B cell (primary cell): ENCODE results near the gene C1orf105. TPM values are rescaled to one million over a fixed set of nuclear protein-coding genes. Genes with fewer than 3 reads are reported as not detected.

ENCODE experiments used
- ATAC-seq: fragments of 200-7000 bp; cut with Tn5 transposase; one replicate; pipeline ENCODE4 v1.10.0; 2021; ENCODE audit warnings: low read depth, mild to moderate bottlenecking, moderate number of reproducible peaks, moderate library complexity
- CTCF ChIA-PET: fragments of 350-600 bp; sonication (Branson Sonifier 250); formaldehyde crosslinking; loops from one replicate; lab custom pipeline; 2021; ENCODE audit warnings: antibody characterized with exemption, inconsistent platforms; lab: Charles Lee
- POLR2A ChIA-PET: fragments of 350-600 bp; sonication (Branson Sonifier 250); formaldehyde crosslinking; loops from one replicate; lab custom pipeline; 2021; ENCODE audit warnings: antibody characterized with exemption; lab: Charles Lee
- DNase-seq: peaks from one replicate; pipeline ENCODE4 v3.0.0; 2013
- H2AFZ ChIP-seq: 2 replicates; pipeline ENCODE4 v1.6.1; 2012; ENCODE audit warnings: mild to moderate bottlenecking, low read depth, low read length; ENCODE audit not compliant: insufficient read depth, poor library complexity, severe bottlenecking
- H3K27ac ChIP-seq, 2 donors: 1 replicate in 1 of 2; 2 replicates in 1 of 2; pipeline ENCODE4 v1.5.1; 2012 to 2013; ENCODE audit warnings: low read length in 2 of 2, mild to moderate bottlenecking in 2 of 2, moderate library complexity in 1 of 2
- H3K27me3 ChIP-seq, 4 experiments: fragments of 200-600 bp in 1 of 4; sonication (generic) in 1 of 4; replicated peaks in 1 of 4; 1 replicate in 2 of 4; 2 replicates in 2 of 4; pipeline versions ENCODE4 v1.6.1 to v1.7.0; 2013 to 2016; ENCODE audit warnings: low read length in 3 of 4, mild to moderate bottlenecking in 2 of 4, mixed read lengths in 1 of 4, moderate library complexity in 1 of 4; ENCODE audit not compliant: insufficient read depth in 4 of 4, control insufficient read depth in 3 of 4; ENCODE audit errors: control extremely low read depth in 1 of 4
- H3K36me3 ChIP-seq, 2 experiments: replicated peaks in 1 of 2; 1 replicate in 1 of 2; 2 replicates in 1 of 2; pipeline versions ENCODE4 v1.6.1 to v1.7.1; 2013; ENCODE audit warnings: low read length in 1 of 2; ENCODE audit not compliant: insufficient read depth in 2 of 2, control insufficient read depth in 1 of 2; ENCODE audit errors: control extremely low read depth in 1 of 2, extremely low read depth in 1 of 2
- H3K4me1 ChIP-seq, 2 donors: fragments of 200-600 bp in 1 of 2; sonication (generic) in 1 of 2; 1 replicate in 1 of 2; 2 replicates in 1 of 2; pipeline versions ENCODE4 v1.5.1 to v1.6.1; 2013 to 2017; ENCODE audit warnings: low read length in 2 of 2; ENCODE audit not compliant: control insufficient read depth in 2 of 2, insufficient read depth in 2 of 2
- H3K4me2 ChIP-seq: replicated peaks from 2 replicates; pipeline ENCODE3; 2012; ENCODE audit warnings: mild to moderate bottlenecking, low read depth, low read length; ENCODE audit not compliant: poor library complexity, severe bottlenecking
- H3K4me3 ChIP-seq, 5 experiments: fragments of 200-600 bp in 1 of 5; sonication (generic) in 1 of 5; 1 replicate in 3 of 5; 2 replicates in 2 of 5; pipeline versions ENCODE4 v1.5.1 to v1.7.0; 2011 to 2016; ENCODE audit warnings: low read length in 4 of 5, mild to moderate bottlenecking in 4 of 5, low read depth in 2 of 5, control low read depth in 1 of 5, moderate library complexity in 1 of 5; ENCODE audit not compliant: insufficient read depth in 1 of 5; ENCODE audit errors: control extremely low read depth in 1 of 5, extremely low read depth in 1 of 5
- H3K79me2 ChIP-seq: fragments of 200-600 bp; sonication (generic); one replicate; pipeline ENCODE4 v1.6.0; 2016; ENCODE audit warnings: low read length; ENCODE audit not compliant: control insufficient read depth, insufficient read depth
- H3K9ac ChIP-seq: fragments of 200-600 bp; sonication (generic); 2 replicates; pipeline ENCODE4 v1.6.1; 2017; ENCODE audit warnings: mild to moderate bottlenecking, low read length, moderate library complexity
- H3K9me3 ChIP-seq, 3 donors: one replicate each; pipeline versions ENCODE4 v1.6.1 to v1.7.1; 2013; ENCODE audit warnings: low read length in 2 of 3; ENCODE audit not compliant: control insufficient read depth in 2 of 3, insufficient read depth in 1 of 3; ENCODE audit errors: control extremely low read depth in 1 of 3
- H4K20me1 ChIP-seq: 2 replicates; pipeline ENCODE4 v1.6.0; 2012; ENCODE audit warnings: mild to moderate bottlenecking, low read length; ENCODE audit not compliant: insufficient read depth, control insufficient read depth, poor library complexity, severe bottlenecking
- H3K27ac Mint-ChIP-seq: one replicate; pipeline ENCODE4 v1.8.0; 2021; ENCODE audit warnings: mixed read lengths
- H3K27me3 Mint-ChIP-seq: one replicate; pipeline ENCODE4 v1.8.0; 2021; ENCODE audit warnings: mixed read lengths
- H3K4me1 Mint-ChIP-seq: one replicate; pipeline ENCODE4 v1.8.0; 2021; ENCODE audit warnings: mixed read lengths
- H3K4me3 Mint-ChIP-seq: one replicate; pipeline ENCODE4 v1.8.0; 2021; ENCODE audit warnings: mixed read lengths
- H3K9me3 Mint-ChIP-seq: one replicate; pipeline ENCODE4 v1.8.0; 2022; ENCODE audit warnings: mixed read lengths; ENCODE audit not compliant: insufficient read depth
- EZH2 ChIP-seq: IDR thresholded peaks from 2 replicates; pipeline ENCODE4 v1.6.1; 2012; ENCODE audit warnings: borderline replicate concordance, low read depth, mild to moderate bottlenecking, moderate library complexity, low read length; ENCODE audit not compliant: insufficient read depth, poor library complexity, severe bottlenecking
- WGBS: methylation state at CpG from one replicate; pipeline ENCODE4 v1.1.5; 2013; ENCODE audit warnings: missing lambda C conversion rate; ENCODE audit not compliant: insufficient coverage; 5-methylcytosine and 5-hydroxymethylcytosine counted together
- intact Hi-C: fragments of 100-400 bp; cut with micrococcal nuclease; formaldehyde crosslinking; loops from one replicate; pipeline ENCODE4 v1.10.0; 2022
- polyA plus RNA-seq: library from polyadenylated mRNA; depleted of rRNA; stranded (reverse); fragments of >200 nt; gene quantifications from 2 replicates; pipeline ENCODE4 v1.2.3, GENCODE V29; 2012
- total RNA-seq, 2 donors: library from RNA; stranded (reverse); fragments of 120-200 nt in 1 of 2; gene quantifications; 1 replicate in 1 of 2; 2 replicates in 1 of 2; pipeline versions ENCODE4 v1.2.3 to v1.2.4, GENCODE V29; 2013 to 2022
- TF ChIP-seq, protein P1 (sequence below): fragments of 200-600 bp; IDR thresholded peaks from one replicate; pipeline ENCODE4 v1.8.0; 2022; ENCODE audit warnings: antibody characterized with exemption, mild to moderate bottlenecking

Gene C1orf105
- total and polyA plus RNA-seq, 2 donors (not counting 1 experiment from before 2014, with no cell fraction given) = not detected

DNA sequence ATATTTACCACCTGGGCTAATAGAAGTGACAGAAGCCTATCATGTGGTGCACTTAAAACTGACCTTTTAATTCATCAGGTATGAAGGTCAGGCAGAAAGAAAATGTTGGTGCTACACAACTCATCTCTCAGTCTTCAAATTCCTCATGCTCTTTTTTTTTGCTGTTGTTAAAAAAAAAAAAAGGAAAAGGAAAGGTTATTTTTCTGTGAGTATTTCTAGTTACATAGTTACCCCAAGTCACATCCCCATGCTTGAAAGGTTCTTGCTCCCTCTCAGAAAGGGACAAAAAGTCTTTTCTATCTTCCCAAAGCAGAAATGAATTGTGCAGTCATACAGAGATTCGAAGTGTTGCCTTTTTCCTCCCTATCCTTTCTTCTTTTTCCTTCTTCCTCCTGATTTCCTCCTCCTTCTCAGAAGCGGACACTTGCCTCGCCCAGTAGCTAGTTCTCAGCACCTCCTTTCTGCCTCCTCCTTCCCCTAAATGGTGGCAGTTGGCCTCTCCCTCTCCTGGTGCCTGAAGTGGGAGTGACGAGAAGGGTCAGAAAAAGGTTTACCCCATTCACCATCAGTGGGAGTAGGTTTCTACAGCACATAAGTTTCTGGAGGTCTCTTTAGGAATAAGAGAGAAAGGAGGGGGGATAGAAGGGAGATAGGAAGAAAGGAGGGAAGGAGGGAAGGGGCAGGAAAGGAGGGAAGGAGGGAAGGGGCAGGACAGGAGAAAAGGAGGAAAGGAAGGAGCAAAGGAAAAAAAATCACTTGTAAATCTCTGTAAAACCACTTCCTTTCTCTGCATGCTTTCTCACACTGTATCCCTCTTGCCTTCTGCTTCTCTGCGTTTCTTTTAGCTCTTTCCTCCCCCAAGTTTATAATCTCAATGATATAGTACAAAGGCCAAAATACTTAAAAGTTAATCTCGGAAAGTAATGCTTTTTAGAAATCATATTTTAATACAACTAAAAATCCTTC lies 20.4 kb upstream of the C1orf105 start:
- ATAC-seq (no peak), DNase-seq (no peak)
- H3K27me3 Mint-ChIP-seq = no peaks in the 10 kb centered on the region
- no peak overlapping the region for H3K4me3 ChIP-seq
- H2AFZ ChIP-seq = peak overlapping the region; percentile 53
- H3K79me2 ChIP-seq = peaks cover 4% of the 10 kb centered on the region
- H3K27ac Mint-ChIP-seq = peak overlapping the region; percentile 94
- ChIA-PET POLR2A (interaction anchor here (1.0 to 2.7 kb wide), 3 partner anchors 10 to 213 kb away, joined by 3 to 10 read pairs (median 3); no protein-coding TSS in a partner anchor), CTCF (interaction anchor here (0.7 to 12.3 kb wide), 57 partner anchors 8 to 598 kb away, joined by 3 to 152 read pairs (median 4); partner anchors contain the start of gene PIGC)
- H3K27me3 ChIP-seq = no peaks in the 10 kb centered on the region
- H3K4me3 Mint-ChIP-seq = no peak overlapping the region
- H3K27ac ChIP-seq = peak overlapping the region in 1 of 2 donors; percentile 49
- H3K4me2 ChIP-seq = peak overlapping the region; percentile 59
- WGBS = 100% methylated on average over 3 of the region's 6 CpGs
- H3K36me3 ChIP-seq = no peaks in the 10 kb centered on the region
- H3K9me3 Mint-ChIP-seq = no peaks in the 10 kb centered on the region
- no peak overlapping the region for H3K9ac ChIP-seq
- TF ChIP-seq, protein P1, sequence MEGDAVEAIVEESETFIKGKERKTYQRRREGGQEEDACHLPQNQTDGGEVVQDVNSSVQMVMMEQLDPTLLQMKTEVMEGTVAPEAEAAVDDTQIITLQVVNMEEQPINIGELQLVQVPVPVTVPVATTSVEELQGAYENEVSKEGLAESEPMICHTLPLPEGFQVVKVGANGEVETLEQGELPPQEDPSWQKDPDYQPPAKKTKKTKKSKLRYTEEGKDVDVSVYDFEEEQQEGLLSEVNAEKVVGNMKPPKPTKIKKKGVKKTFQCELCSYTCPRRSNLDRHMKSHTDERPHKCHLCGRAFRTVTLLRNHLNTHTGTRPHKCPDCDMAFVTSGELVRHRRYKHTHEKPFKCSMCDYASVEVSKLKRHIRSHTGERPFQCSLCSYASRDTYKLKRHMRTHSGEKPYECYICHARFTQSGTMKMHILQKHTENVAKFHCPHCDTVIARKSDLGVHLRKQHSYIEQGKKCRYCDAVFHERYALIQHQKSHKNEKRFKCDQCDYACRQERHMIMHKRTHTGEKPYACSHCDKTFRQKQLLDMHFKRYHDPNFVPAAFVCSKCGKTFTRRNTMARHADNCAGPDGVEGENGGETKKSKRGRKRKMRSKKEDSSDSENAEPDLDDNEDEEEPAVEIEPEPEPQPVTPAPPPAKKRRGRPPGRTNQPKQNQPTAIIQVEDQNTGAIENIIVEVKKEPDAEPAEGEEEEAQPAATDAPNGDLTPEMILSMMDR = peak; percentile 61
- TF ChIP-seq EZH2 = no peak
- H3K4me1 ChIP-seq = peaks cover 34 to 39% of the 10 kb centered on the region in 2 donors
- H4K20me1 ChIP-seq = no peaks in the 10 kb centered on the region
- peaks cover 47% of the 10 kb centered on the region for H3K4me1 Mint-ChIP-seq
- no peaks in the 10 kb centered on the region for H3K9me3 ChIP-seq
- intact Hi-C loops = loop anchor here (1.0 kb wide), 6 partner anchors 44 to 599 kb away; partner anchors contain the start of gene PIGC
